GM18868 (cell line): Measurements from ENCODE around the gene TAMALIN.

ENCODE experiments used
- ATAC-seq: cut with Tn5 transposase; IDR thresholded peaks from one replicate; pipeline ENCODE4 v1.9.1; 2021; ENCODE audit warnings: mild to moderate bottlenecking, moderate library complexity; ENCODE audit not compliant: unreplicated experiment

The TAMALIN gene

DNA sequence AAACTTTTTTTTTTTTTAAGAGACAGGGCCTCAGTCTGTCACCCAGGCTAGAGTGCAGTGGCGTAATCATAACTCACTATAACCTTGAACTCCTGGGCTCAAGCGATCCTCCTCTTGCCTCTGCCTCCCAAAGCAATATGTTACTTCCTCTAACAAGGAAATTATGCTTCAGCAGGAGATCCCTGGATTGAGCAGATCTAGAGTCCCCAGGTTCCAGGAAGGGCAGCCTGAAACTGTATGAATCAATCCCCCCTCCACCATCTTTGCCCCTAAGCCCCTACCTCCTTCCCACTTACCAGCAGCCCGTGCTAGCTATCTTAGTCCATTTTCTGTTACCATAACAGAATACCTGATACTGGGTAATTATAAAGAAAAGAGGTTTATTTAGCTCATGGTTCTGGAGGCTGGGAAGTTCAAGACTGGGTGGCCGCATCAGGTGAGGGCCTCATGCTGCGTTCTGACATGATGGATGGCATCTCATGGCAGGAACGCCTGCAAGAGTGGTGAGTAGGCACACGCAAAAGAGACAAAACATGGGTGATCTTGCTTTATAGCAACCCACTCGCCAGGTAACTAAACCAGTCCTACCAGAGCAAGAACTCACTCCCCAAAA, 5.0 kb downstream of the TAMALIN start:
- no peak for ATAC-seq

DNA sequence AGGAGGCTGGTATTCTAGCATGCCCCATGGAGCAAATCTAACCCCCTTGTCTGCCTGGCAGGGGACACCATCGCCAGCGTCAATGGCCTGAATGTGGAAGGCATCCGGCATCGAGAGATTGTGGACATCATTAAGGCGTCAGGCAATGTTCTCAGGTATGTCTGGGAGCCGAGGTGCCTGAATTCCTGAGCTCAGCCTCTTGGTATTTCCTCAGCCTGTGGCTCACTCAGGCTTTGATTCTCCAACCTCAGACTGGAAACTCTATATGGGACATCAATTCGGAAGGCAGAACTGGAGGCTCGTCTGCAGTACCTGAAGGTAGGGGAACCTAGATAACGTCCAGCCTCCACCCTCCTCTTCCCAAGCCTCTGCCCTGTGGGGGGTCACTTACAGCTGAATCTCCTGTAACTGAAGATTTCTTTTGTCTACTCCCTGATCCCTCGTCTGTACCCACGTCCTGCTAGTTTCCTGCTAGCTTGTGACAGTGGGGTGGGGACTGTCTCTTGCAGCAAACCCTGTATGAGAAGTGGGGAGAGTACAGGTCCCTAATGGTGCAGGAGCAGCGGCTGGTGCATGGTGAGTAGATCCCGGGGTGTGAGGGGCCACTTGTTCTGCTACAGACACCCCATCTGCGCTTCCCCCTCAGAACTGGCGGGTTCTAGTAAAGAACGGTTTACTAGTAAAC, 7.0 kb downstream of the TAMALIN start:
- ATAC-seq: no peak

DNA sequence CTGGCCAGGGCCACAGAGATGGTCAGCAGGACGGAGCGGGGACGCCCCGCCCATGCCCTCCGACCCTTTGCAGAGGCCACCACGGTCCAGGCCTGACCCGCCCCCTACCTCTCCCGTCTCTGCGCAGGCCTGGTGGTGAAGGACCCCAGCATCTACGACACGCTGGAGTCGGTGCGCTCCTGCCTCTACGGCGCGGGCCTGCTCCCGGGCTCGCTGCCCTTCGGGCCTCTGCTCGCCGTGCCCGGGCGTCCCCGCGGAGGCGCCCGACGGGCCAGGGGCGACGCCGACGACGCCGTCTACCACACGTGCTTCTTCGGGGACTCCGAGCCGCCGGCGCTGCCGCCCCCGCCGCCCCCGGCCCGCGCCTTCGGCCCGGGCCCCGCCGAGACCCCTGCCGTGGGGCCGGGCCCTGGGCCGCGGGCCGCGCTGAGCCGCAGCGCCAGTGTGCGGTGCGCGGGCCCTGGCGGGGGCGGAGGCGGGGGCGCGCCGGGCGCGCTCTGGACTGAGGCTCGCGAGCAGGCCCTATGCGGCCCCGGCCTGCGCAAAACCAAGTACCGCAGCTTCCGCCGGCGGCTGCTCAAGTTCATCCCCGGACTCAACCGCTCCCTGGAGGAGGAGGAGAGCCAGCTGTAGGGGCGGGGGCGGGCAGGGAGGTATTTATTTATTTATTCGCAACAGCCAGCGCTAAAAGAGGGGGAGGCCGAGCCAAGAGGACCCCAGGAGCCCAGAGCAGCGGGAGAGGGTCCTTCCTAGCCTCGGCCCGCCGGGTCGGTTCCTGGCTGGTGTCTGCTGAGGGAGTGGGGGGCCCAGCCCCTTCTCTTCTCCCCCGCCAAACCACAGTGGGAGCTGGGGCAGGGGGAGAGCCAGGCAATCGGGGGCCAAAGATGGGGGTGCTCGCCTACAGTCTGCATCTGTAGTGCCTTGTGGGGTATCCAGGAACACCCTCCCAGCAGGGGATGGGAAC, 8.1 kb downstream of the TAMALIN start:
- ATAC-seq: no peak

DNA sequence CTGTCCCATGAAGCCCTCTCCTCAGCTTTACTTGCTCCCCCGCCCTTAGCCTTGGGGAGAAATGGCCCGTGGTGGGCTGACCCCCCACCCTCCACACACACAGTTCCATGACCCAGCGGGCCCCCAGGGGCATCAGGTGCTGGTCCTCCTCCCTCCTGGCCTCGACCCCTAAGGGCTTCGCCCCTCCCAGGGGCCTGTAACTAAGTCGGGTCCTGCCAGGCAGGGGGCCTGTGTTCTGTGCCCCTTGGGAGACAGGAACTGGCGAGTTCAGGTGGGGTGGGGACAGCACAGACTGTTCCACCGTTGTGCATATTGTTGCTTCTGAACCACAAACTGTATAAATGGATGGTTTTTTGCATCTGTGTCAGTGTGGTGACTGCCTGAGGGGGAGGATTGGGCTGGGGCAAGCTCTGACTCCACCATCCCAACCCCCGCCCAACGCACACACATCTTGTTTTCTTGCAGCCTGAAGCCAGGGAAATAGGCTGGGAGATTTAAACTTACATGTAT, 8.8 kb downstream of the TAMALIN start:
- ATAC-seq: no peak

DNA sequence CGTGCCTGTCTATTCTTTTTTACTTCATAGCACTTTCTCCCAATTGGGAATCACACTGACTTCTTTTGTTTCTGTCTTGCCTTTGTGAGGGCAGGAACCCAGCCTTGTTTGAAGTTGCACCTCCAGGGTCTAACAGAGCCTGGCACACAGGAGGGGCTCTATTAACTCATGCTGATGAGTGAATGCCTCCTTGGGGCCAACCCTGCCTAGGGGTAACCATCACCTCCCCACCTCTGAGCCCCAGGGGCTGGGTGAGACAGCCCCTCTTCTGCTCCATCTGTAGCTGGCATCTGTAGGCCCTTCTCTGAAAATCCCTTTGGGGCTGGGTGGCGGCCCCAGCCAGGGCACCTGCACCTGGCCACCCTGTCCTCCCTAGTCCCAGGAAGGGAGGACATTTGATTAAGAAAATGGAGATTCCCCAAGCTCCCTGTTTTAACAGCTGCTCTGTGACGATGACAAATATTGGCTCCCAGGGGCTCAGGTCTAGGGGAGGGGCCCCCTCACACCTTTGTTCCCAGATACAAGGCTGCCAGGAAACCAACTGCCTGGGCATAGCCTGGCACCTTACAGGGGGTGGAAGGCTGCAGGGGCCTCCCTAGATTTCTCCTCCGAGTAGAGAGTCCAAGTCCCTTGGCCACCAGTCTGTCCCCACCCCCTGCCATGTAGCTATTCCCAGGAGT, 11.8 kb downstream of the TAMALIN start:
- ATAC-seq: no peak

DNA sequence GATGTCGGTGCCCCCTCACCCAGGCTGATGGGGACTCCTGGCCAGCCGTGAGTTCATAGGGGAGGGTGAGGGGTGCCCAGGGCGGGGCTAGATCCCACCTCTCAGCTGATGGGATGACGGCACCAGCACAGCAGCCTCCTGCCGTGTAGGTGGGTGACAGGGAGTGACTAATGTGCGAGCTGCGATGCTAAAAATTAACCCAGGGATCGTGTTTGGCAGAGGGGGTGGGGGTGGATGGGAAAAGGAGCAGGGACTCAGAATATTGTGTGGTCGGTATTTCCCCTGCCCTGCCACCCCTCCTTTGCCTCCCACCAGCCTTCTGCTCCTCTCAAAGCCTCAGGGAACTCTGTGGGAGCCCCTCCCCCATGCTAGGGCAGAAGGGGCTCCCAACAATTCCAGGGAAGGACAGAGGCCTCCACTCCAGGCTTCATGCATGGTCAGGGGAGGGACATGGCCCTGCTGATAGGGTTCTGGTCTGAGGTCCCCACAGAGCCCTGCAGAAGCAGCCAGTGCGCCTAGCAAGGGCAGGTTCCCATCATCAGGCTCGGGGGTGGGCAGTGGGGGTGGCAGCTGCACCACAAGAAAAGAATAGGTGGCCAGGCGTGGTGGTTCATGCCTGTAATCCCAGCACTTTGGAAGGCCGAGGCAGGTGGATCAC, 12.5 kb downstream of the TAMALIN start:
- ATAC-seq: no peak

DNA sequence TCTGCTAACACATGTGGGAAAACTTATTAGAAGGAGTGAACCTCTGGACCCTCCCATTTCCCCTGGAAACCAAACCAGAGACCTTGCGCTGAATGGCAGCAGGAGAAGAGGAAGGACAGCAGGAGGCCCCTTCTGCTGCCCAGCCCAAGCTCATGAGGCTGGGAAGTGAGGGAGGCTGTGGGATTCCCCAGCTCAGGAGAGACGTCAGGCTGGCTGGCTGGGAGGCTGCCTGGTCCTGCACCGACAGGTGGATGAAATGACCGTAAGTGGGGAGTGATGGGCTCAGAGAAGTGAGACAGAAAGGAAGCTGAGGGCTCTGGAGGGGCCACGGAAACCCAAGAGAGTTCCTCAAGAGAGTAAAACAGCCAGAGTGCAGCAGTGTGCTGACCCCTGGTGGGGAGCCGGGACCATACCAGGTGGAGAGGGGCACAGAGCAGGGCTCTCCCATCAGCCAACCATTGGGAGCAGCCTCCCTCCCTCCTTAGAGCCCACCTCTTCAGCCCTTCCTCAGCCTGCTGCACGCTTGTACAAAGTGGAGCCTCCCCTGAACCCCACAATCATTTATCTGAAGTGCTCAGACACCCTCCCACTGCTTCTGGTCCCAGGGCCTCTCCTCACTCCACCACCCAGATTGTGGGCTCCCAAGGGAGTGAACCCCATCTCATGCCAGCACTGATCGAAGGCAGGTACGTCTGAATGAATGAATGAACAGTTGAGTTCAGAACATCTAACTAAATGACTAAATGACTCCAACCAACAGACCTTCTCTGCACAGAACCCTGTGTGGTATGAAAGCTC, 14.0 kb downstream of the TAMALIN start:
- ATAC-seq: peak; percentile 34

DNA sequence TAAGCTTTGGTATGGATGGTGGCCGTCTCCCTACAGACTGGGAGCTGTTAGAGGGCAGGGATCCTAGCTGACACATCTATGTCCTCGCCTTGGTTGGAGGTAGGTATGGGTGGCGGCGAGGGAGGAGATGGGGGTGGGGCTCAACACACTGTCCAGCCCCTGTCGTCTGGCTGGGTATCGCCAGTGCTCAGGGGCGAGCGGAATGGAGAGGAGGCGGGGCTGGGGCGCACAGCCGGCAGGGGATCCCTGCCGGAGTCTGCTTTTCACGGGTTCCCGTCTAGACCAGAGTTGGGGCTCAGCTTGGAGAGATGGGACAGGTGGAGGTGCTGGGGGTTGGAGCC, 16.1 kb downstream of the TAMALIN start:
- ATAC-seq: no peak

DNA sequence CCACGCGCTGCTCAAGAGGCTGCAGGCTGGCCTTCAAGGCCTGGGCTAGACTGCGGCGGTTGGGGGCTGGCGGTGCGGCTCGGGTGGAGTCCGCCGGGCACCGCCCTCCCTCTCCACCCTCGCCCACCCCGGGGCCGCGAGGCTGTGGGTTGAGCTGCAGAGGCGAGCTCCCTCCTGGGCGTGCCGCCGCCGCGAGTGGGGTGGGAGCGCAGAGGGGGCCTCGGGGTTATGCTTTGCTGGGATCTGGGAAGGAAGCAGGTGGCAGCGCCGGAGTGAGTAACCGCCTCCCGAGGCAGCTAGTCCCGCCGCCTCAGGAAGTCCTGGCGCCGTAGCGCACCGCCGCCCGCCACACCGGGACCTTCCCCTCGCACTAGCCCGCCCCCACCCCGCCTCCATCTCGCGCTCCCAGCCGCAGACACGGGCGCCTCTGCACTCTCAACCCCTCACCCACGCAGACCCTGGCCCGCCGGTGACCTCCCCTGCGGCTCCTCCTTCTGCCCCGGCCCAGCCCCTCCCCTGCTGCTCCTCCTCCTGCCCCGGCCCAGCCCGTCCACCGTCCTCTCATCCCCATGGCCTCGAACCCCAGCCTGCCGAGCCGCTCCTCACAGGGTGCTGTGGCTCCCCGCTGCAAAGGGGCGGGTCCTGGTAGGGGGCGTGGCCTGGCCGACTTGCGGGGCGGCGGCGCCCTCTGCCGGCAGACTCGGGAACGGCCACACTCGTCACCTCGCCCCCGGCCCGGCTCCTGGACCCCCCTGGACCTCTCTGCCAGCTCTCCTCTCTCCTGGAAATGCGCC, 16.6 kb downstream of the TAMALIN start:
- peak; percentile 43 for ATAC-seq

DNA sequence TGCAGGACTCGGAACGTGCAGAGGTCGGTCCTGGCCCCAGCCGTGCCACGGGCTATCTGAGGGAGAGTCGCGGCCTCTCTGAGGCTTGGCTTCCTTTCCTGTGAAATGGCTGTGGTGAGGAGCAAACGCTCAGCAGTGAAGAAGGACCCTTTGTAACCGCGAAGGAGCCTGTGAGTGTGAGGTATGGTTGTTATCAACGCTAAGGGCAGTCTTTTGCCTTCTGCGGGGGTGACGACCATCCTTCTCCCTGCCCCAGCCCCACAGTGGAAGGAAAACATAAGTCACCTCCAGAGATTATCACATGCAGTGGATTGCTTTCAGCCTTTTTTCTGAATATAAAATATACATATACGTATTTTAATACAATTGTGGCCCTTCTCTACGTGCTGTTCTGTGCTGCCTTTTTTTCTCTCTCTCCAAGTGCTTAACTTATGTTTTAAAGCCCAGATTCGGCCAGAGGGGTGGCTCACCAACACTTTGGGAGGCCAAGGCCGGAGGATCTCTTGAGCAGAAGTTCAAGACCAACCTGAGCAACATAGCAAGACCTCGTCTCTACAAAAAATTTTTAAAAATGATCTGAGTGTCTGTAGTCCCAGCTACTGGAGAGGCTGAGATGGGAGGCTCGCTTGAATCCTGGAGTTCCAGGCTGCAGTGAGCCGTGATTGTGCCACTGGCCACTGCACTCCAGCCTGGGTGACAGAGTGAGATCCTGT, 17.4 kb downstream of the TAMALIN start:
- no peak for ATAC-seq

DNA sequence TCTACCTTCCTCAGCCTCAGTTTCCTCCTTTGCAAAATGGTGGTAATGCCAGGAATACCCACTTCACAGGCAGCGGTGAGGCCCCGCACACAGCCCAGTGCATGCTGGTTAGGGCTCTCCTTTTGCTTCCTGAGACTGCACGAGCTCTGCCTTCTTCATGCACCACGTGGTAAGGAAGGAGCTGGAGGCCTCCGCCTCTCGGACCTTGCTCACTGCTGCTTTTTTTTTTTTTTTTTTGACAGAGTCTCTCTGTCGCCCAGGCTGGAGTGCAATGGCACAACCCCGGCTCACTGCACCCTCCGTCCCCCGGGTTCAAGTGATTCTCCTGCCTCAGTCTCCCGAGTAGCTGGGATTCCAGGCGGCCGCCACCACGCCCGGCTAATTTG, 18.1 kb downstream of the TAMALIN start:
- no peak for ATAC-seq

DNA sequence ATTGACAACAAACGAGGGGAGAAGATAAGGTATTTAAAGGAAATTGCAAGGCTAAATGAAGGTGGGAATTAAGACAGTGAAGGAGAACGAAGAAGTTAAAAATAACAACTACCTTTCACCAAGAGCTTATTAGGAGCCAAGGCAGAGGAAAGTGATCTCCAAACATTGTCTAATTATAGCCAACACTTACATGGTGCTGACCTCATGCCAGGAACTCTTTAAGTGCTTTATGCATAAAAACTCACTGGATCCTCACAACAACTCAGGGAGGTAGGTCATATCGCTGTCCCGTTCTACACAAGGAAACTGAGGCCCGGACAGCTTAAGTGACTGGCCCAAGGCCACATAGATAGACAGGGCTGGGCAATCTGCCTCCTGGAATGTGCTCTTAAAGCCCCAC, 19.5 kb downstream of the TAMALIN start:
- no peak for ATAC-seq

DNA sequence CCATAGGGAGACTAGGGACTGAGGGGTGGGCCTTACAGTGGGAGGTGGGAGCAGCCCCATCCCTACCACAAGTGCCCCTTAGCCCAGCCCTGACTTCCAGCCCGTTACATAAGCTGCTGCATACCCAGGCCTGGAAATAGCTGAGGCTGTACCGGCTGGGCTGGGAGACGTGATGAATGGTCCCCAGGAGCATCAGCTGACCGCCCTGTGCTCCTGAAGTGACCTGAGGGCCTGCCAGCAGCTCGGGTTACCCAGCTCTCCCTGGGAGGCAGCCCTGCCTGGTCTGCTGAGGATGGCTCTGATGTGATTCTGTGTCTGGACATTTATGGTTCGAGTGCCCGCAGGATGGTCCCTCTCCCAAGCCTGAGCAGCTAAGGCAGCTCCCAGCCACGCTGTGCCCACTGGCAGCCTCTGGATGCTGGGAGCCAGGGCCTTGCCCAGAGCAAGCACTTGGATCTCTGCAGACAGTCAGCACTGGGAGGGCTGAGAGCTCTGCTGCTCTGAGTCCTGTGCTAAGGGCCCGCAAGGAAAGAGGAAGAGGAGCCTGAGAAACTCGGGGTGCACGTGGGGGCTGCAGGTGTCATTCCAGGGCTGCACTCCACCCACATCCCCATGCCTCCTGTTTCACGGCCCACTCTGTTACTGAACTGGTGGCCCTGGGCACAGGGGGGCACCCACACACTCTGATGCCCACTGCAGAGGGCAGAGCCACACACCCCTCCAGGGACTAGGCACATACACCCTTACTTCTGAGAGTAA, 20.5 kb downstream of the TAMALIN start:
- no peak for ATAC-seq

DNA sequence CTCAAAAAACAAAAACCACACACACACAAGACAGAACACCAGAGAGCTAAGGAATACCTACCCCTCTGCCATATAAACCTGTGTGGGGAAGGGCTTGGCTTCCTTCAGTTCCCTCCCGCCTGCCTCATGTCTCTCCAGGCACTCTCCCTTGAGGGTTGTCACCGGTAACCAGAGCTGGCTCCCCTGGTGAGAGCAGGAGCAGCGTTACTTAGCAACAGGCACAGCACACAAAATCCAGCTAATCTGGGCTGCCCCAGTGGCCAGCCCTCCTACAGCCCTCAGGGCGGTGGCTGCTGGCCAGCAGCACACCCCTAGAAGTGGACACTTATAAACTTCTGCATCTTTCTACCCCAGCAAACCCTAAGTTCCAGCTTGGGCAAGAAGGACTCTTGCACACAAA, 22.9 kb downstream of the TAMALIN start:
- no peak for ATAC-seq

DNA sequence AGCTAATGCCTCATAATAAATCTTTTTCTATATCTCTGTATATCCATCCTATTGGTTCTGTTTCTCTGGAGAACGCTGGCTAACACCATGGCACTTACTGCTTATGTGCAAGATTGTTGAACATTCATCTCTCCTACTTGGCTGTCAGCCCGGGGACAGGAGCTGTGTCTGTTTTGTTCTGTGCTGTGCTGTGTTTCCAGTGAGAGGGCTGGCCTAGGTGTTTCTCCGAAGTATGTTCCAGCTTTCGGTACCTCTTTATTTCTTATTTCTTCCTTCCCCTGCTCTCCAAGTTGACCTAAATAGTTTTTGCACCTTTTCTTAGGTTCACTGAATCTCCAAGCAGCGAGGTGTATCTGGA, 25.7 kb downstream of the TAMALIN start:
- no peak for ATAC-seq

DNA sequence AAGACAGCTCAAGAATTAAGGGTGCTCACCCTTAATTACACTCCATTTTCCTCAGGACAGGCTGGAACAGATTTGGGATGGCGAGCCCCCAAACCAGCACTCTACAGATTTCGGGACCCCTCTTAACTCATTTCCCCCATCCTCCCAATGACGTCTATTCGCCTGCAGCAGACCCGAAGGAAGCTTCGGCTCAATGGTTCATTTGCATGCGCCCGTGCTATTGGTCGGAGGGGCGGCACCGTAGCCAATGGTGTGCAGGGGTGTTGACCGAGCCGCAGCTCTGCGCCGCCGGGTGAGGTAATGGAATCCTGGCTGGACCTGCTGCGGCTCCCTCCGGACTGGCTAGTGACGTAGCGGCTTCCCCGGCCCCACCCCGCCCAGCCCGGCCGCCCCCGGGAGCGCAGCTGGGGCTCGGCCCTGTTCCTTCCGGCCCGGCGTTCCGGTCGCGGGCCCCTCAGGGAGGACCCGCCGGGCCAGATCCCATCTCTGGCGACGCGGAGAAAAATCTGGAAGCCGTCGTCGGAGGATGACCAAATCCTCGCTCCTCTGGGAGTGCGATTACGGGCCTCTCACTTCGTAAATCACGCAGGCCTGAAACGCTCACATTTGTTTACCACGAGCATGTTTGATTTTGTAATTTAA, 26.2 kb downstream of the TAMALIN start:
- ATAC-seq: peak; percentile 90

DNA sequence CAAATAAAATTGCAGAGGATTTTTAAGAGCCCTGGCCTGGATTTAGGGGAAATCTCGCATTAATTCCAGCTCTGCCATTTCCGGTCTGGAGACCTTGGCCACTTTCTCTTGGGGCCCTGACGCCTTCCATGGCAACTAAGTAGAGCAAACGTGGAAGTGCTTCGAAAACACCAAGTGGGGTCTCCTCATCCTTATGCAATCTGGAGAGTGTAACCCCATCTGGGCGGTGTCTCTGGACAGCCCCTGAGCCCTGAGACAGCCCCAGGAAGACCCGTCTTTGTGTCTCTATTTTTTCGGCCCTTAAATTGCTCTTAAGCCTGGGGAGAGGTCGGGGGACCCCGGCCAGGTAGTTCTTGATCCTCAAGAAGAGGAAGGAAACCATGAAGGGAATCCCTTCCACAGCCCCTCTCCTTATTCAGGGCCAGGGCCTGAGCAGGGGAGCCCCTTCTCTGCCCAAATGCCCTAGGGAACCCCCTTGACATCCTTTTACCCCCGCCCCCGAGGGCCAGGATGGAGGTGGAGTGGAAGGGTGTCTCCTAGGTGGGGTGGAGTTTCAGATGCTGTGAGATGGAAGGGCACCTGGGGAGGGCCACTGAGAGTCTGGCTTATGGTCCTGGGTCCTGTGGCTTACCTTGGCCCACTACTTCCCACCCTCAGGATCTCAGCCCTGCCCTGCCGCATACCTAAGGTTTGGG, 26.8 kb downstream of the TAMALIN start:
- ATAC-seq: no peak
